Dermis blood vessel endothelial cell (primary cell): ENCODE results near the gene GET4. TPM values are rescaled to one million over a fixed set of nuclear protein-coding genes. Genes with fewer than 3 reads are reported as not detected.

ENCODE experiments used
- DNase-seq: peaks from one replicate; pipeline ENCODE4 v3.0.0; 2010
- total RNA-seq: library from RNA; depleted of rRNA; stranded (reverse); fragments of >200 nt; gene quantifications from 2 replicates; pipeline ENCODE4 v1.2.3, GENCODE V29; 2014

The GET4 gene, protein sequence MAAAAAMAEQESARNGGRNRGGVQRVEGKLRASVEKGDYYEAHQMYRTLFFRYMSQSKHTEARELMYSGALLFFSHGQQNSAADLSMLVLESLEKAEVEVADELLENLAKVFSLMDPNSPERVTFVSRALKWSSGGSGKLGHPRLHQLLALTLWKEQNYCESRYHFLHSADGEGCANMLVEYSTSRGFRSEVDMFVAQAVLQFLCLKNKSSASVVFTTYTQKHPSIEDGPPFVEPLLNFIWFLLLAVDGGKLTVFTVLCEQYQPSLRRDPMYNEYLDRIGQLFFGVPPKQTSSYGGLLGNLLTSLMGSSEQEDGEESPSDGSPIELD
- total RNA-seq = 35.4 and 45.0 TPM in 2 replicates

DNA sequence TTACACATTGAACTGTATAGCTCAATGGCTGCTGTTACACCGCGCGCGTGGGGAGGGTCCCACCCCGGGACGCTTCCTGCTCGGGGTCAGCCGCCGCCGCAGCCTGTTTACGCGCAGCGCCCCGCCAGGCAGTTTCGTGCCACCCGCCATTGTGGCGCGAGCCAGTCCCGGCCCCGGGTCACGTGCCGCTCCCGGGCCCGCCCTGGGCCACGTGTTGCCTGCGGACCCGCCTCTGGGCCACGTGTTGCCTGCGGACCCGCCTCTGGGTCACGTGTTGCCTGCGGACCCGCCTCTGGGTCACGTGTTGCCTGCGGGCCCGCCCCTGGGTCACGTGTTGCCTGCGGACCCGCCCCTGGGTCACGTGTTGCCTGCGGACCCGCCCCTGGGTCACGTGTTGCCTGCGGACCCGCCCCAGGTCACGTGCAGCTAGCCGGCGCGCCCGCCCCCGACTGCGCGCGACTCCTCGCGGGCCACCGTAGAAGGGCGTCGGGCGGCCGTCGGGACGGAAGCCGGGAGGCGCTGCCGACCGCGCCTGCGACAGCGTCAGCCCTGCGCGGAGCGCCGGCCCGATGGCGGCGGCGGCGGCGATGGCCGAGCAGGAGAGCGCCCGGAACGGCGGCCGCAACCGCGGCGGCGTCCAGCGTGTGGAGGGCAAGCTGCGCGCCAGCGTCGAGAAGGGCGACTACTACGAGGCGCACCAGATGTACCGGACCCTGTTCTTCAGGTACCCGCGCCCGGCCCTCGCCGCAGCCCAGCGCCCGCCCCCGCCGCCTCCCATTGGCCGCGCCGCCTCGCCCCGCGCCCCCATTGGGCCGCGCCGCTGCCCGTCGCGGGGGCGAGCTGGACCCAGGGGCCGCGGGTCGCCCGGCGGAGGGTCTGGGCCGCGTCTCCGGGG is at the start of gene GET4:
TSS of gene GET4 (plus strand) at position 478 of the 895 bp plus-strand sequence. CDS start at position 570, 92 bp downstream.
- peak; percentile 98 for DNase-seq

DNA sequence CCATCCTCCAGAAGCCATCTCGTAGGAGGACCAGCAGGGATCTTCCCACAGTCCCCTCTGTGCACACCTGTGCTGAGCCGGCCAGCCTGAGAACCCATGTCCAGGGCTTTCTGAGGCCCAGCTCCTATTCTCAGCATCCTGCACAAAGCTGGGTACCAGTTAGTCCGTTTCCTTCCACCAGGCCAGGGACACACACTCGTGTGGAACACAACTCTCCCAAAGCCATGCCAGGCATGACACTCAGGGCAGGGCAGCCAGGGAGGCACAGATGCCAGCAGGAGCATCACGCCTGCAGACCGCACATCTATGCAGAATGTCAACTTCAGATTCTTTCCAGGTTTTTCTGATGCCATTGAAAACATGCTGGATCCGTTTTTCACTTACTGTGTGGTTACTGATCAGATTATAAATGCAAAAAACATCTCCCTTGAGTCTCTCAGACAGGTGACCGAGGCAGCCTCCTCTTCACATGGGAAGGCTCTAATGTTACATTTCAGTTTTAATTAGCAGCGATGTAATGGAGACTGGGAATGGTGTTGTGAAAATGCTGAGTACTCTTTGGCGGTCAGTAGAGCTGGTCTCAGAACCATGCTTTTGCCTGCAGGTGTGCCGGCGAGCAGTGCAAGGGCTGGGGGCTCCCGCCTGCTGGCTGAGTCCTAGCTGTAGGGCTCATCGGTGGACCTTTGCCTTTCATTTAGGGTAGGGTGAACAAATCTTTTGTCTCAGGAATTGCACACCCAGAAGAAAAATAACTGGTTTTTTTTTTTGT is 47.4 kb upstream of the GET4 start:
- DNase-seq = no peak

DNA sequence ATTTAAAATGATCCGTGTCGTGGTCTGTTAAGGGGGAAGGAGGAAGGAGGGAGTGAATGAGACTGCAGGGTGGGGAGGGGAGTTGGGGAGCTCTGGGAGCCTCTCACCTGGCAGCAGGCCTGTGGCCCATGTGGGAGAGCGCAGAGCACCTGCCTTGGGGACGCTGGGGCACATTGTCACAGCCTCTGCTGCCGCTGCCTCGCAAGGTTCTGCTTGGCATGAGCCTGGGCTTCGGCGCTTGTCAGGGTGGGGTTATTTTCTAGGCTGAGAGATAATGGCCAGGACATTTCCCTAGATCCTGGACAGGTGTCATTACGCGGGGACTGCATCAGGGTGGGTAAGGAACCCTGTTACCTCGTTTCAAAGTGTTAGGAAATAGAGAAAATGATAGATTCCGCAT is 46.3 kb upstream of the GET4 start:
- no peak for DNase-seq

DNA sequence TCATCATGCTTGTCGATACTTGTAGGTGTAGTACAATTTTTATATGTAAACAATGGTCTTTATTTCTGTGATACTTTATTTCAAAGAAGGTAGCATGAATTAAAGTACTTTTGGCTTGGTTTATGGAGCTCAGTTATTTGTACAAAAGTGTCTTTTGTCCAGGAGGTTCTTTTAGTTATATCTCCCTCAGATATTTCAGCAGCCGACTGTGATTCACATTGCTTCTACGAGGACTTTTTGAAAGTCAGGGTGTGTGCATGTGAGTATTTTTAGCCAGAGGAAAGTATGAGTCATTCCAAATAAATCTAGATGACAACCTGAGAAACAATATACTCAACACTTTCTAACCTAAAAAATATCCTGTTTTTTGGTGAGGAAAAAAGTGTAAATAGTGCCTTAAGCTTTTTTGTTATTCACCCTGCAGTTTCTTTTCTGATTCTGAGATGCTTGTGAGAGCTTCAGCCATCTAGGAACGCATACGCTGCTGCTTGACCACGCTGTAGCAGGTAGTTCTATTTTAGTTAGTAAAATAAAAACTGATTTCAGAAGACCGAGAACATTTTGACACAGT is 44.7 kb upstream of the GET4 start:
- DNase-seq = peak; percentile 92

DNA sequence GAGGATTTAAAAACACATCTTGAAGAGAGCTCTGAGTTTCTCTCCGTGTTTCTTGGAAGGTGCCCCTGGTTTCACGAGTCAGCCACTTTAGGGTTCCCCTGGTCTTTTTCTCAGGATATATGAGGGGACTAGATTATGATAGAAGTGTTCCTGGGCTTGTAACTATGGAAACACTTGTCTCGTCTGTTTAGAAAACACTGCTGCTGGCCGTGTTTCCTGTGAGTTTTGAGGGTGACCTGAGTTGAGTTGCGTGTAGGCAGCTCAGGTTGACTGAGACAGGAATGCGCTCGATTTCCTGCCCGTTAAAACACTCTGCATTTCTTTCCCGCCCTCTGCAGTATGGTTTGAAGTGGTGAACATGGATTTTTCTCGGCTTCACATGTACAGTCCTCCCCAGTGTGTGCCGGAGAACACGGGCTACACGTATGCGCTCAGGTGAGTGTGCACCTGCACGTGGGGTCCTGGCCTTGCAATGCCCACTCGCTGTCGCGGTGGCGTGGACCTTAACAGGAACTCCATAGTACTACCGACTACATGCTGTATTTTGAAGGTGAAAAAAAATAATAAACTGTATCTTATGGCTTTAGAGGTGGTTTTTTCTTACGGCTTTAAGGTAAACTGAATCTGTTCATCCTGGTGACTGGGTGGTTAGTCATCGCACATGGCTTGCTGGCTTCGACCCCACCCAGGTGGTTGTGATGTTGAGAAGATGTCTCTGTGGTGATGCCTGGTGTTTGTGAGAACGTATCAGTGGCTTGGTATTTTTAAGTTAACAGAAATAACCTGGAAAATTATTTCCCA is 44.0 kb upstream of the GET4 start, which contains the start of gene SUN1:
TSS of gene SUN1 (plus strand) at position 310 of the 801 bp plus-strand sequence. CDS start at position 359, 49 bp downstream.
- peak; percentile 95 for DNase-seq

DNA sequence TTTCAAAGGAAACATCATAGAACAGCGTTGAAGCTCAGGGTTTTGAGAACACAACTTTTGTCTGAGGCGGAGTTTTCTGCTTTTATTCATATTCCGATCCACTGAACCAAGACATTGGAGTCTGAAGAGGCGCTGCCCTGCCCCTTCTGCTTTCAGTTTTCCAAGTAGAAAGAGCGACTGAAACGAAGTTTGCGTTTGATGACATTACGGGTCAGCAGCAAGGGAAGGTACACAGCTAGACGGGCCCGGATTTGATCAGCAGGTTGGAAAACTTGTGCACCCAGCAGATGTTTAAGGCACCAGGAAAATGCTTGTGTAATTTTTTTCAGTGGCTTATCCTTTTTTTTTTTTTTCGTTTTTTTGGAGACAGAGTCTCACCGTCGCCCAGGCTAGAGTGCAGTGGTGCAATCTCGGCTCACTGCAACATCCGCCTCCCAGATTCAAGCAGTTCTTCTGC is 43.4 kb upstream of the GET4 start:
- DNase-seq = no peak

DNA sequence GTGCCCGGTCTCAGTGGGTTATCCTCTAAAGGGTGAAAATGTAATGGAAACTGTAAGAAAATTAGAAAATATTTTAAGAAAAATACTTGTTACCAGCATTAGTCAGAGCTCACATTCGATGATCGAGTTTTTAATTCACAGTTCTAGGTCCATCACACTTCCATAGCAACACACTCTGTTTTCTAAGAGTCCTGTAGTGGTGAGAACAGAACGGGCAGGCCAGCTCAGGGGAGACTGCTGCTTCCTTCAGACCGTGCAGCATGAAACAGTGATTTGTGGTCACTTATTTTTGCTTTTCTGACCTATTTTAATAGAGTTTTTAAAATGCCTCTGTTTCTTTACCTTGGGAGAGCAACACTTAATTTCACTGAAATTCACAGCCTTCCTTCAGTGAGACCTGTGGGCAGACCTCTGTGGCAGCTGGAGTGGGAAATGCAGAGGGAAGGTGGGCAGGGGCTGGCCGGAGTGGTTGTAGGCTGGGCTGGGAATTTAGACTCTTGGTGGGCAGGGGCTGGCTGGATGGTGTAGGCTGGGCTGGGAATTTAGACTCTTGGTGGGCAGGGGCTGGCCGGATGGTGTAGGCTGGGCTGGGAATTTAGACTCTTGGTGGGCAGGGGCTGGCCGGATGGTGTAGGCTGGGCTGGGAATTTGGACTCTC is 42.6 kb upstream of the GET4 start:
- no peak for DNase-seq

DNA sequence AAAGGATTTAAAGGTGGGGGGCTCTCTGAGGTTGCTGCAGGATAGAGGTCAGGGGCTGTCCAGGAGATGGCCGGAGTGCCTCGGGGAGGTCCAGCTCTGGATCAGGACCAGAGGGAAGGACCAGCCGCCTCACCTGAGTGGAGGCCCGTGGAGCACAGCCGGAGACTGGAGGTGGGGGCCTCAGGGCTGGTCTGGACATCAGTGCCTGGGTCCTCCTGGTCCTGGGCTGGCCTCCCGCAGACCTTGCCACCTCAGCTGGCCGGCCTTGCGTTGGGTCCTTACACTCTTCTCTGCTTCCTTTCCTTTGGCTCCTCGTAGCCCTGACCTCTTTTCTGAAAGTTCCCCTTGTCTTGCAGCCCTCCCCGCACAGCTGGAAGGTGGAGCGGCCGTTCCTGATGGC is 42.1 kb upstream of the GET4 start:
- no peak for DNase-seq

DNA sequence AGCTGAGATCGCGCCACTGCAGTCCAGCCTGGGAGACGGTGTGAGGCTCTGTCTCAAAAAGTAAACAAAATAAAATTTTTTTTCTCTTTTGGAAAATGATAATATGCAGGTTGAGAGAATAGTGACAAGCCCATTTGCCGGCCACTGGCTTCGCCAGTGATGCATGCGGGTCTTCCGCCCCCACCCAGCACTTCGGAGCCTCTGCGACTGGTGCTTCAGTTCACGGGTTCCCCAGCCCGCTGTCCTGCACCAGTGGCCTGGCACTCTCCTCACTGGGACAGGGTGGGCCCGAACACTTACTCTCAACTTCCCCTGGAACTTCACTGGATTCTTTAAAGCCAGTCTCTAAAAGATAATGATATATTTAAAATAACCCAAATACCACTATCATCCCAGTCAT is 41.3 kb upstream of the GET4 start:
- no peak for DNase-seq

DNA sequence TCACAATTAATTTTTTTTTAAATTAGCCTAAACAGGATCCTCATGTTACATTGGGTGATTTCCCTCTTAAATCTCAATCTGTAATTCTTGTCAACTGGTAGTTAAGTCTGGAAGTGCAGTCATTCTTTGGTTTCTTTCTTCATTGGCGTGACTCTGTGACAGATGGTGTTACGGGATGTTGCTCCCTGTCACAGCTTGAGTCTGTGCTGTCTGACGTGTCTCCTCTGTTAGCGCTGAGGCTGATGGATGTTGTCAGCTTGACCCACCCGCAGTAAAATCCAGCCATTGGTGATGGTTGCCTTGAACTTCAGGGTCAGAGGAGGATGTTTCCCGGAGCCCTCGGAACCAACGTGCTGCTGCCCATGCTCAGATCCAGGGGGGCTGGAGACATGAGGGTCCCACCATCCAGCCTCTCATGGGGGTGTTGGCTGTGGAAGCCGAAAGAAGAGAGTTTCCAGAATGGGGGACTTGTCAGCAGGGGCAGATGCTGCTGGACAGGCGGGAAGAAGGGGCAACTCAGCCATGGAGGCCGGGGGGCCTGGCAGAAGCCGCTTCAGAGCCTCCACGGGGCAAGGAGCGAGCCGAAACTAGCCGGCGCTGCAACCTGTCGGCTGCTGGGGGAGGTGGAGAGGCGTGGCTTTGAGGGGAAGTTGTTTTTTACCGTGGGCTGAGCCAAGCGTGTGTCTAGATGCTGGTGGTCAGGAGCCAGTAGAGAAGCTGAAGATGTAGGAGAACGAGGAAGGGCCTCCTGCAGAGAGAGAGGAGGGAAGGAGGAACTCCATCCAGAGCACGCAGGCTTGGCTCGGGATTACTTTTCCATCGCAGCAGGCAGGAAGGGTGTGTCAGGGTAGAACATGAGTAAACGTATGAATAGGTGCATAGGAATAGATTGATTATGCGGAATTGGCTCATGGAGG is 40.6 kb upstream of the GET4 start:
- DNase-seq = no peak

DNA sequence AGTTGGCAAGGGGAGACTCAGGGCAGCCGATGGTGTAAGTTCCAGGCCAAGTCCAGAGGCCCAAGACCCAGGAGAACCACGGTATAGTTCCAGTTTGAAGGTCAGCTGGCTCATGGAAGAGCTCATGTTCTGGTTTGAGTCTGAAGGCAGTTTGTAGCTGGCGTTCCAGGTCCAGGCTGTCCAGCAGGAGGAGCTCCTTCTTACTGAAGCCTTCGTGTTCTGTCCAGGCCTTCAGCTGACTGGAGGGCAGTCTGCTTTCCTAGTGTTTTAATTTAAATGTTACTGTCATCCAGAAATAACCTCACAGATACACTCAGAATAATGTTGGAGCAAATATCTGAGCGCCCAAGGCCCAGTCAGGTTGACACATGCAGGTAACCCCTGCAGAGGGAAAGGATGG is 39.9 kb upstream of the GET4 start:
- peak; percentile 80 for DNase-seq

DNA sequence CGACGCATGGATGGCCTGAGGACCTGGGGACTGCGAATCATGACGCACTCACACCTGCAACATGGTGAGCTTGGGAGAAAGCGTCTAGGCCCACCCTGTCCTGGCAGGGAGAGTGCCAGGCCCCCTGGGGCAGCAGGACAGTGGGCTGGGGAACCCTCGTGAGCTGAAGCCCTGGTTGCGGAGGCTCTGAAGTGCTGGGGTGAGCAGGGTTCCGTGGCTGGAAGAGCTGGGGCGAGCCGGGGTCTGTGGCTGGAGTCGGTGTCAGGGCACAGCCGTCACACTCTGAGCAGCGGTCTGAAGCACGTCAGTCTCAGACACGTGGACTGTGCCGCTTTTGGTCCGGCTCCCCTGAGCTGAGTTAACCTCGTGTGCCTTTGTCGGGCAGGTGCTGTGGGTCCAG is 39.4 kb upstream of the GET4 start:
- no peak for DNase-seq

DNA sequence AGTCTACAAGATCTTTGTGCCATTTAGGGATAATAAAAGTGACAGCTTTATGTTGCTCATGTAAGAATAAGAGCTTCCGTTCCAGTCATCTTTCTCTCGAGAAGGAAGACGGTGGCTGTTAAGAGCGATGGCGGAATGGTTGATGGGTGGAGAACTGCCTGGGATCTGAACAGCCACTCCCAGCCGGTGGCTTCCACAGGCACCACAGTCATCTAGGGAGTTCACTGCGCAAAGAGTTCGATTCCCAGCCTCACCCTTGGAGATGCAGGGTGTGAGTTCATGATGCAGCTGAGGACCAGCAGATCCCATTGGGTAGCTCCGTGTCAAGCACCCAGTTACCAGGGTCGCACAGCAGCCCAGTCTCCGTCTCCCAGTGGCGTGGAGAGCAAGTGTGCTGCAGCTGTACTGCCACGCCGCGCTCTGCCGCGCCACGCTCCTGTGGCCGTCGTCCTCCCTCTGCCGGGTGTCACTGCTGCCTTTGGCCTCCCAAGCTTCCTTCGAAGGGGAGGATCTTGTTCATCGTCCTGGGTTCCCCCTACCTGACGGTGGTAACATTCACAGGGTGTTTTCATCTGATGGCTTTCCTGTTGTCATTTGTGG is 36.3 kb upstream of the GET4 start:
- no peak for DNase-seq

DNA sequence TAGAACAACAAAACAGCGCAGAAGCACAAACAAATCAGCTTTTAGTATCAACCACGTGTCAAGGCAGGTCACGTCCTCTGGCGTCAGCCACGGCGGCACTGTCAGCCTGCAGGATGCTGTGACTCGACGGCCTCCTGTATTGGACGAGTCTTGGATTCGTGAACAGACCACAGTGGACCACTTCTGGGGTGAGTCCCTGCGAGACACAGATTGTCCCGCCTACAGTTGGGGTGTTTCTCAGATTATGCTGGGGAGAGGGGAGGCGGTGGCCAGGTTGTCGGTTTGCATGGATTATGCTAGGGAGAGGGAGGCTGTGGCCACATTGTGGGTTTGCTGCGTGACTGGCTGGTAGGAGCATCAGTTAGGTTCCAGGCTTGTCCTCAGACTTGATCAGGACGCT is 34.4 kb upstream of the GET4 start:
- DNase-seq = no peak

DNA sequence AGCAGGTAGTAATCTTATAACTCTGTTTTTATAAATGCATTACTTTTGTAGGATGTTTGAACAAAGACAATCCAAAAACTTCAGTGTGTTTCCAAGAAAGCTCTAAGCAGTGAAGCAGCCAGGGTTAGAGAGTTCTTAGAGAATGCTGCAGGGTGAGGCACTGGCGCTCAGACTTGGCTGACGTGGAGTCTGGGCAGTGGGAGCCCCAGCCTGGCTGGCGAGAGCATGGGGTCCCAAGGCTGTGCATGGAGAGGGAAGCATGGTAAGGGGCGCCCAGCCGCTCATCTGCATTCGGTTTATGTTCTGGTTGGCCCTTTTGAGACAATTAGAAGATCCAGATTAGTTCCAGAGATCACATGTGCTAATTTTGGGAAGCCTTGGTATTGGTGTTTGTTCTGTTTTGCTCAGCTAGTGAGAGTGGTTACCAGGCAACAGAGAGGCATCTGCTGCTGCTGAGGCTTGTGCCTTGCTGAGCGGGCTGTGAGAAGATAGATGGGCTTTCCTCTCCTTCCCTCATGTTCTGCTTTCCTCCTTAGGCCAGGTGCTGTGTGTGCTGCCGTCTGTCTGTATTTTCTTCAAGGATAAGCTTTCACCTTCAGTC is 33.8 kb upstream of the GET4 start:
- no peak for DNase-seq

DNA sequence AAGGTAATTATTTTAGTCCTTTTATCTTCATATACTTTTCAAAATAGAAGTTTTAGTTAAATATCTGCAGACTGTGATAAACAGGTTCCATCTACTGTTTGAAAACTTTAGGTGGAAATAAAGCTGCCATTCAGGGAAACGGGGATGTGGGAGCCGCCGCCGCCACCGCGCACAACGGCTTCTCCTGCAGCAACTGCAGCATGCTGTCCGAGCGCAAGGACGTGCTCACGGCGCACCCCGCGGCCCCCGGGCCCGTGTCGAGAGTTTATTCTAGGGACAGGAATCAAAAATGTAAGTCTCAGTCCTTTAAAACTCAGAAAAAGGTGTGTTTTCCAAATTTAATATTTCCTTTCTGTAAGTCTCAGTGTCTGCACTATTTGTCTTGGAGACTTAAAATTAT is 33.1 kb upstream of the GET4 start:
- DNase-seq = no peak

DNA sequence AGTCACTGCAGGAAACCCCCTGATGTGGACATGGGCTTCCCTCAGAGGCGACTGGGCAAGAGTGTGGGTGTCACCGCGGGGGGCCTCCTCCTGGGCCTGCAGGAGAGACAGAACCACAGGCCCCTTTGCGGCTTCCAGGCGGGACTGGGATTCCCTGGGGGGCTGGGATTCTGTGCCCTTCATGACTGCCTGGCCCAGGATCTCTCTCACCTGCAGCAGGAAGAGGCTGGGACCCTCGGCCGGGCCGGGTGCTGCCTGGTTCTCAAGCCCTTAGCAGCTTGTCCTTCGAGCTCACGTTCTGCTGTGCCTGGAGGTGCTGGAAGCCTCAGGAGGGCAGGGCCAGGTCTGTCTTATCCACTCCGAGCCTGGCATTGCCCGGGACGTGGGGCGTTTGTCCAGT is 32.3 kb upstream of the GET4 start:
- no peak for DNase-seq

DNA sequence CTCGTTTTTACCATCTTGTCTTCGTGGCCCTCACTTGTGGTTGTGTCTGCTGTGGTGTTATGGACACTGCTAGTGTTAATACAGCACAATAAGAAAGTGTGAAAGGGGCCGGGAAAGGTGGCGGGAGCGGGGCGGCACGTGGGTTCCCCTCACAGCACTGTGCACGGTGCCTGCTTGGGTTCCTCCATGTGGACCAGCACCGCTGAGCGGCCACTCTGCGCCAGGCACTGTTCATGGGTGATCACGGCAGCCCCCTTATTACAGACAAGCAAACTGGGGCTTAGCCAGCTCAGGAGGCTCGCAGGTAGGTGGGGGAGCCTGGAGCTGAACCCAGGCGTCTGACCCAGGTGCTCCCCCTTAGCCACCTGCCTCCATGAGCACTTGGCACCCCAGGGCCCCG is 31.8 kb upstream of the GET4 start:
- no peak for DNase-seq

DNA sequence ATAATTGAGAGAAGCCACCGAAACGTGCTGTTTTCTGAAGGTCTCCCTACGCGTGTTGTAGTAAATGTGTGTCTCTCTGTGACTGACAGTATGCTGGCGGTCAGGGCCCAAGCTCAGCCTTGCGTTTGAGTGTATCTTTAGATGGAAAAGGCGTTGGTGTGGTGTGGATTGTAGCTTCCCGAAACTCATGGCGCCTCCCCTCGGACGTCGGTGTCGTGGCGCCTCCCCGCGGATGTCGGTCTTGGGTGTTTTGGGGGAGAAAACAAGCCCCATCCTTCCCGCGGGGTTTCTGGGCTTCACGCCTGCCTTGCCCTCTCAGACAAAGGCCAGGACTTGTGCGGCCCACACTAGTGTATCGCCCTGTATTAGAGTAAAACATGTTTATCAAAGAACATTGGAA is 31.3 kb upstream of the GET4 start:
- no peak for DNase-seq
